ENCODE results near the gene GCFC2.
"Not testable (repeated sequence)": the region's sequence is repeated elsewhere in the genome, so short reads cannot be mapped to it uniquely, and the experiment has no call there.

Gene GCFC2

DNA sequence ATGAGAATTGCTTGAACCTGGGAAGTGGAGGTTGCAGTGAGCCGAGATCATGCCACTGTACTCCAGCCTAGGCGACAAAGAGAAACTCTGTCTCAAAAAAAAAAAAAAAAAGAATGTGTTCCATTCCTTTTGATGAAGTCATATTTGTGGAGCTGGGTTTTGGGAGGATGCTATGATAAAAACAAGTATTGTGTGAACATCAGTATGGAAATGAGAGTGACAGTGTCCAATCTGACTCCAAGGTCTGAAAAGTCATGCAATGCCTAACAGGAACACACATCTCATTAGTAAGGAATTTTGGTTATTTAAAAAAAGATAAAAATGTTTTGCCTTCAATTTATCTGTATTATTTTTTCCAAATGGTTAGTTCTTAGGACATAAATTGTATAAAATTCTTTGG is 11.8 kb downstream of the GCFC2 start:
- H3K9ac ChIP-seq = no peak overlapping the region
- H3K4me3 ChIP-seq (ENCODE audit: low read depth, low read length) = no peak overlapping the region
- H3K9me3 ChIP-seq (ENCODE audit: control insufficient read depth, low read length) = no peaks in the 10 kb centered on the region
- no peaks in the 10 kb centered on the region for H3K36me3 ChIP-seq (ENCODE audit: control insufficient read depth, insufficient read depth, low read length)
- TF ChIP-seq, protein P1, sequence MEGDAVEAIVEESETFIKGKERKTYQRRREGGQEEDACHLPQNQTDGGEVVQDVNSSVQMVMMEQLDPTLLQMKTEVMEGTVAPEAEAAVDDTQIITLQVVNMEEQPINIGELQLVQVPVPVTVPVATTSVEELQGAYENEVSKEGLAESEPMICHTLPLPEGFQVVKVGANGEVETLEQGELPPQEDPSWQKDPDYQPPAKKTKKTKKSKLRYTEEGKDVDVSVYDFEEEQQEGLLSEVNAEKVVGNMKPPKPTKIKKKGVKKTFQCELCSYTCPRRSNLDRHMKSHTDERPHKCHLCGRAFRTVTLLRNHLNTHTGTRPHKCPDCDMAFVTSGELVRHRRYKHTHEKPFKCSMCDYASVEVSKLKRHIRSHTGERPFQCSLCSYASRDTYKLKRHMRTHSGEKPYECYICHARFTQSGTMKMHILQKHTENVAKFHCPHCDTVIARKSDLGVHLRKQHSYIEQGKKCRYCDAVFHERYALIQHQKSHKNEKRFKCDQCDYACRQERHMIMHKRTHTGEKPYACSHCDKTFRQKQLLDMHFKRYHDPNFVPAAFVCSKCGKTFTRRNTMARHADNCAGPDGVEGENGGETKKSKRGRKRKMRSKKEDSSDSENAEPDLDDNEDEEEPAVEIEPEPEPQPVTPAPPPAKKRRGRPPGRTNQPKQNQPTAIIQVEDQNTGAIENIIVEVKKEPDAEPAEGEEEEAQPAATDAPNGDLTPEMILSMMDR (IDR thresholded peaks at IDR 0.05) = no peak
- no peak overlapping the region for H2AFZ ChIP-seq
- no peaks in the 10 kb centered on the region for H3K79me2 ChIP-seq
- no peak overlapping the region for H3K27ac ChIP-seq
- H3K4me1 ChIP-seq = no peaks in the 10 kb centered on the region
- H3K4me2 ChIP-seq (ENCODE audit: low read length) = no peak overlapping the region
- no peaks in the 10 kb centered on the region for H3K27me3 ChIP-seq (ENCODE audit: control insufficient read depth, insufficient read depth, low read length)

DNA sequence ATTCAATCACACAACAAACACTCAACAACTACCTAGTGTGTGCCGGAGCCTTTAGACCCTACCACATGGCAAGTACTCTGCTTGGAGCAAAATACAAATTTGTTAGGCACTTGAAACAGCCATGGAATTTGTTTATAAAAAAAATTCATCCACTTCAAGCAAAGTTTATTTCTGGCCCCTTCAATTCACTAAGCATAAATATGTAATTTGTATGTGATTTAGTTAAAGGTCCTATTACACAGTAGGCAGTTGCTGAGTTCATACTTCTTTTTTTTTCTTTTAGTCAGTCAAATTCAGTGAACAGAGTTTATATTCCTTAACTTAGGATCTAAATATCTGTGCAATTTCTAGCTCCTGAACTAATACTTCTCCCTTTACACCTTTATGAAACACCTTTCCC is 22.5 kb downstream of the GCFC2 start:
- H3K27ac ChIP-seq = no peak overlapping the region
- H2AFZ ChIP-seq = no peak overlapping the region
- H3K4me2 ChIP-seq (ENCODE audit: low read length) = no peak overlapping the region
- H3K9ac ChIP-seq = no peak overlapping the region
- H3K9me3 ChIP-seq (ENCODE audit: control insufficient read depth, low read length) = no peaks in the 10 kb centered on the region
- no peak overlapping the region for H3K4me3 ChIP-seq (ENCODE audit: low read depth, low read length)
- no peaks in the 10 kb centered on the region for H3K79me2 ChIP-seq
- no peaks in the 10 kb centered on the region for H3K4me1 ChIP-seq
- H3K36me3 ChIP-seq (ENCODE audit: control insufficient read depth, insufficient read depth, low read length) = no peaks in the 10 kb centered on the region
- TF ChIP-seq, protein P1 (IDR thresholded peaks at IDR 0.05) = no peak
- H3K27me3 ChIP-seq (ENCODE audit: control insufficient read depth, insufficient read depth, low read length) = no peaks in the 10 kb centered on the region

DNA sequence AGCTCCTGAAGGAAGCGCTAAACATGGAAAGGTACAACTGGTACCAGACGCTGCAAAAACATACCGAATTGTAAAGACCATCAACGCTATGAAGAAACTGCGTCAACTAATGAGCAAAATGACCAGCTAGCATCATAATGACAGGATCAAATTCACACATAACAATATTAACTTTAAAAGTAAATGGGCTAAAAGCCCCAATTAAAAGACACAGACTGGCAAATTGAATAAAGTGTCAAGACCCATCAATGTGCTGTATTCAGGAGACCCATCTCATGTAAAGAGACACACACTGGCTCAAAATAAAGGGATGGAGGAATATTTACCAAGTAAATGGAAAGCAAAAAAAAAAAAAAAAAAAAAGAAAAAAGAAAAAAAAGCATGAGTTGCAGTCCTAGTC is 27.3 kb downstream of the GCFC2 start:
- H3K27ac ChIP-seq; H3K36me3 ChIP-seq (ENCODE audit: control insufficient read depth, insufficient read depth, low read length); H3K79me2 ChIP-seq; H3K4me3 ChIP-seq (ENCODE audit: low read depth, low read length); H3K4me2 ChIP-seq (ENCODE audit: low read length); H2AFZ ChIP-seq; H3K4me1 ChIP-seq; H3K9me3 ChIP-seq (ENCODE audit: control insufficient read depth, low read length); H3K27me3 ChIP-seq (ENCODE audit: control insufficient read depth, insufficient read depth, low read length); H3K9ac ChIP-seq: not testable (repeated sequence)

DNA sequence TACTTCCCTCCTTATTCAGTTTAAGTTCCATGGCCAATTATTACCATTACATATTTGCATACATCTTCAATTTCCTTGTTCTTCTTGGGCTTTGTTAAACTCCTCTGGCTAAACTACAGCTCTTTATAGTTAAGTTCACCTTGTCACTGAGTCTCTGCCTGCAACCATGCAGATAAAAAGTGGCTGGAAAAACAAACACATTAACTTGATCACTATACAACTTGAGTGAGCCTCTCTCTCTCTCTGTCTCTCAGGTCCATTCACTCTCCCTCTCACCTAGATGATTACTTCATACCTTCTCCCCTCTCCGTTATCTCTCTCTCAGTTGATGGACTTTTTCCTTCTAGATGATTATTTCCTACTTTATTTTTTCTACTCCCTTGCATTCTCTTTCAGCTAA is 30.3 kb downstream of the GCFC2 start:
- no peaks in the 10 kb centered on the region for H3K9me3 ChIP-seq (ENCODE audit: control insufficient read depth, low read length)
- no peak overlapping the region for H2AFZ ChIP-seq
- H3K36me3 ChIP-seq (ENCODE audit: control insufficient read depth, insufficient read depth, low read length) = no peaks in the 10 kb centered on the region
- no peaks in the 10 kb centered on the region for H3K79me2 ChIP-seq
- H3K27ac ChIP-seq = no peak overlapping the region
- H3K9ac ChIP-seq = no peak overlapping the region
- no peaks in the 10 kb centered on the region for H3K27me3 ChIP-seq (ENCODE audit: control insufficient read depth, insufficient read depth, low read length)
- TF ChIP-seq, protein P1 (IDR thresholded peaks at IDR 0.05) = no peak
- peaks cover 3% of the 10 kb centered on the region for H3K4me1 ChIP-seq
- no peak overlapping the region for H3K4me3 ChIP-seq (ENCODE audit: low read depth, low read length)
- H3K4me2 ChIP-seq (ENCODE audit: low read length) = no peak overlapping the region

DNA sequence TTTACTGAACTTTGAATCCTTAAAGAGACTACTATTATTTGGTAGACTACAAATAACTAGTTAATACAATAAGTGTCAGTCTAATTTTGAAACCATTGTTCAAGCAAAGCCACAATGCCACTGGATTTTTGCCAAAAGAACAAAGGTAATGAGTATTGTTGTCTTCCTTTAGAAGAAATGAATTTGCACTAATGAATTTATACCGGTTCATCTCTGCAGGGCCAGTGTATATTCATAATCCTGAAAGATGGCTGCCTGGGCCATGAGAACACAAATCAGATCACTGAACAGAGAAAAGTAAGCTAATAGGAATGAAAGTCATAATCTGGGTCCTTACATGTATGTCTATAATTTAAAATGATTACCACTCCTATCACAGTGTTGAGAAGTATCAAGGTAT is 31.2 kb downstream of the GCFC2 start:
- Histone ChIP-seq H3K27ac (no peak overlapping the region), H3K4me1 (peaks cover 3% of the 10 kb centered on the region), H3K4me3 (ENCODE audit: low read depth, low read length) (no peak overlapping the region), H3K9me3 (ENCODE audit: control insufficient read depth, low read length) (no peaks in the 10 kb centered on the region), H2AFZ (no peak overlapping the region), H3K27me3 (ENCODE audit: control insufficient read depth, insufficient read depth, low read length) (no peaks in the 10 kb centered on the region), H3K36me3 (ENCODE audit: control insufficient read depth, insufficient read depth, low read length) (no peaks in the 10 kb centered on the region), H3K79me2 (no peaks in the 10 kb centered on the region), H3K9ac (no peak overlapping the region), H3K4me2 (ENCODE audit: low read length) (no peak overlapping the region)
- TF ChIP-seq, protein P1 (IDR thresholded peaks at IDR 0.05) = no peak

Measured in parathyroid adenoma (tissue), 2 donors.